H1 (cell line): Measurements from ENCODE around the gene ACTL8. TPM values are rescaled to one million over a fixed set of nuclear protein-coding genes. Genes with fewer than 3 reads are reported as not detected.
A peak's percentile ranks its signal among the peaks of the same experiment; 100 is the strongest.

Experiments
- CTCF ChIA-PET: fragments of 300-600 bp; sonication (Branson Sonifier 250); formaldehyde crosslinking; loops from one replicate; lab custom pipeline; 2021; ENCODE audit not compliant: partially characterized antibody; lab: Charles Lee
- POLR2A ChIA-PET: fragments of 300-600 bp; sonication (Branson Sonifier 250); formaldehyde crosslinking; loops from one replicate; lab custom pipeline; 2021; ENCODE audit warnings: inconsistent platforms; ENCODE audit not compliant: partially characterized antibody; lab: Charles Lee
- DNase-seq, 2 experiments: peaks; one replicate each; pipeline versions ENCODE4 v3.0.0 to v3.0.0-alpha.2; 2010 to 2022; ENCODE audit warnings: low spot score in 2 of 2, low read depth in 1 of 2, mixed read lengths in 1 of 2
- FAIRE-seq: peaks from 2 replicates; lab custom pipeline; 2011; peaks lifted over from hg19 to GRCh38; lab: Jason Lieb, UNC
- H2AFZ ChIP-seq: 2 replicates; pipeline ENCODE4 v1.8.1; 2012; ENCODE audit warnings: low read length, inconsistent platforms
- H2AK5ac ChIP-seq: 2 replicates; pipeline ENCODE4 v1.6.1; 2013; ENCODE audit warnings: low read depth, low read length
- H2BK120ac ChIP-seq: replicated peaks from 2 replicates; pipeline ENCODE3; 2013; ENCODE audit warnings: low read depth, low read length, inconsistent platforms
- H2BK12ac ChIP-seq: 2 replicates; pipeline ENCODE4 v1.6.1; 2013; ENCODE audit warnings: low read depth, low read length
- H2BK15ac ChIP-seq: 2 replicates; pipeline ENCODE4 v1.6.1; 2013; ENCODE audit warnings: low read length
- H2BK20ac ChIP-seq: 2 replicates; pipeline ENCODE4 v1.6.1; 2013; ENCODE audit warnings: low read length
- H2BK5ac ChIP-seq: 2 replicates; pipeline ENCODE4 v1.6.1; 2013; ENCODE audit warnings: low read depth, low read length
- H3K14ac ChIP-seq: 2 replicates; pipeline ENCODE4 v1.6.1; 2013; ENCODE audit warnings: inconsistent platforms; ENCODE audit not compliant: insufficient read length
- H3K18ac ChIP-seq: 2 replicates; pipeline ENCODE4 v1.6.1; 2013; ENCODE audit warnings: low read length; ENCODE audit errors: extremely low read depth
- H3K23ac ChIP-seq: 2 replicates; pipeline ENCODE4 v1.6.1; 2013; ENCODE audit warnings: inconsistent platforms; ENCODE audit not compliant: insufficient read length
- H3K23me2 ChIP-seq: 2 replicates; pipeline ENCODE4 v1.6.1; 2013; ENCODE audit warnings: low read depth, low read length
- H3K27ac ChIP-seq: 2 replicates; pipeline ENCODE4 v1.6.1; 2011; ENCODE audit warnings: low read depth, low read length, inconsistent platforms
- H3K27me3 ChIP-seq, 4 experiments: replicated peaks in 1 of 4; 1 replicate in 1 of 4; 2 replicates in 3 of 4; pipeline versions ENCODE4 v1.6.1 to v1.8.1; 2011 to 2013; ENCODE audit warnings: low read length in 3 of 4, mild to moderate bottlenecking in 3 of 4, inconsistent platforms in 2 of 4, mixed read lengths in 2 of 4, moderate library complexity in 1 of 4; ENCODE audit not compliant: control insufficient read depth in 3 of 4, insufficient read depth in 3 of 4; ENCODE audit errors: extremely low read depth in 1 of 4
- H3K36me3 ChIP-seq, 4 experiments: 2 replicates each; pipeline versions ENCODE4 v1.6.1 to v1.8.1; 2011 to 2013; ENCODE audit warnings: mild to moderate bottlenecking in 4 of 4, low read length in 3 of 4, moderate library complexity in 2 of 4, control low read depth in 1 of 4, inconsistent platforms in 1 of 4; ENCODE audit not compliant: insufficient read depth in 4 of 4, control insufficient read depth in 2 of 4
- H3K4ac ChIP-seq: replicated peaks from 2 replicates; pipeline ENCODE3; 2013; ENCODE audit warnings: low read length, low read depth, mixed read lengths, inconsistent platforms; ENCODE audit not compliant: insufficient read length
- H3K4me1 ChIP-seq, 4 experiments: replicated peaks in 1 of 4; 1 replicate in 1 of 4; 2 replicates in 3 of 4; pipeline versions ENCODE4 v1.6.1 to v1.8.1; 2011 to 2013; ENCODE audit warnings: low read length in 3 of 4, inconsistent platforms in 2 of 4, mixed read lengths in 1 of 4; ENCODE audit not compliant: insufficient read depth in 4 of 4, control insufficient read depth in 3 of 4
- H3K4me2 ChIP-seq, 2 experiments: 2 replicates each; pipeline versions ENCODE4 v1.6.1 to v1.8.1; 2011 to 2013; ENCODE audit warnings: low read depth in 2 of 2, low read length in 2 of 2, control low read depth in 1 of 2, inconsistent platforms in 1 of 2, mild to moderate bottlenecking in 1 of 2; ENCODE audit not compliant: insufficient read depth in 1 of 2
- H3K4me3 ChIP-seq, 4 experiments: fragments of 200-600, 300-600 bp in 1 of 4; sonication (generic), shearing (Covaris generic), sonication (Bioruptor Twin) in 1 of 4; 2 replicates each; pipeline versions ENCODE4 v1.5.1 to v1.8.1; 2011 to 2016; ENCODE audit warnings: low read length in 4 of 4, low read depth in 3 of 4, control low read depth in 2 of 4, inconsistent platforms in 2 of 4, mild to moderate bottlenecking in 2 of 4, mixed read lengths in 1 of 4, moderate library complexity in 1 of 4; ENCODE audit not compliant: insufficient read depth in 2 of 4; ENCODE audit errors: extremely low read depth in 1 of 4
- H3K56ac ChIP-seq: replicated peaks from 2 replicates; pipeline ENCODE3; 2013; ENCODE audit warnings: low read depth, mild to moderate bottlenecking, mixed read lengths, low read length, inconsistent platforms; ENCODE audit not compliant: insufficient read length
- H3K79me1 ChIP-seq: 2 replicates; pipeline ENCODE4 v1.6.1; 2013; ENCODE audit warnings: low read depth, low read length, control low read depth
- H3K79me2 ChIP-seq, 2 experiments: 2 replicates each; pipeline versions ENCODE4 v1.6.1 to v1.8.1; 2012 to 2013; ENCODE audit warnings: low read length in 2 of 2, mild to moderate bottlenecking in 2 of 2, inconsistent platforms in 1 of 2; ENCODE audit not compliant: insufficient read depth in 2 of 2, control insufficient read depth in 1 of 2
- H3K9ac ChIP-seq, 4 experiments: replicated peaks in 1 of 4; 1 replicate in 1 of 4; 2 replicates in 3 of 4; pipeline versions ENCODE4 v1.6.1 to v1.8.1; 2011 to 2013; ENCODE audit warnings: low read depth in 3 of 4, low read length in 3 of 4, control low read depth in 2 of 4, mild to moderate bottlenecking in 2 of 4, moderate library complexity in 2 of 4, inconsistent platforms in 1 of 4; ENCODE audit errors: extremely low read depth in 1 of 4
- H3K9me3 ChIP-seq, 2 experiments: 2 replicates each; pipeline versions ENCODE4 v1.6.1 to v1.8.1; 2012 to 2013; ENCODE audit warnings: mild to moderate bottlenecking in 2 of 2, moderate library complexity in 2 of 2, control low read depth in 1 of 2, inconsistent platforms in 1 of 2, low read depth in 1 of 2, low read length in 1 of 2, mixed read lengths in 1 of 2; ENCODE audit not compliant: insufficient read depth in 2 of 2
- H4K20me1 ChIP-seq, 2 experiments: replicated peaks in 1 of 2; 2 replicates each; pipeline versions ENCODE3 to v1.8.1; 2011 to 2013; ENCODE audit warnings: inconsistent platforms in 2 of 2, low read length in 2 of 2, mild to moderate bottlenecking in 1 of 2; ENCODE audit not compliant: insufficient read depth in 2 of 2, control insufficient read depth in 1 of 2
- H4K5ac ChIP-seq: 2 replicates; pipeline ENCODE4 v1.6.1; 2013; ENCODE audit warnings: low read length, low read depth, mixed read lengths, inconsistent platforms; ENCODE audit not compliant: insufficient read length
- H4K8ac ChIP-seq: 2 replicates; pipeline ENCODE4 v1.8.0; 2013; ENCODE audit warnings: mild to moderate bottlenecking, moderate library complexity, low read length, inconsistent platforms; ENCODE audit not compliant: insufficient read depth; ENCODE audit errors: extremely low read depth
- H4K91ac ChIP-seq: replicated peaks from 2 replicates; pipeline ENCODE3; 2013; ENCODE audit warnings: low read length, mixed read lengths, inconsistent platforms; ENCODE audit not compliant: insufficient read length
- E2F6 ChIP-seq: IDR thresholded peaks from 2 replicates; pipeline ENCODE4 v1.6.1; 2012; ENCODE audit warnings: inconsistent platforms
- KDM1A ChIP-seq: fragments of 200-600, 300-600 bp; sonication (generic); IDR thresholded peaks from 2 replicates; pipeline ENCODE4 v1.7.1; 2016; ENCODE audit warnings: mild to moderate bottlenecking, low read length, borderline replicate concordance
- POLR2A ChIP-seq, 2 experiments: IDR thresholded peaks; 1 replicate in 1 of 2; 2 replicates in 1 of 2; pipeline ENCODE4 v1.6.1; 2011; ENCODE audit warnings: low read depth in 2 of 2, low read length in 2 of 2, mild to moderate bottlenecking in 2 of 2; ENCODE audit errors: control extremely low read depth in 1 of 2
- WGBS, 2 experiments: shearing (Covaris generic) in 1 of 2; methylation state at CpG; one replicate each; pipeline versions ENCODE4 v1.1.6 to v1.1.7; 2013 to 2015; ENCODE audit warnings: low lambda C conversion rate in 2 of 2, mixed read lengths in 2 of 2, inconsistent platforms in 1 of 2, low coverage in 1 of 2, missing lambda C conversion rate in 1 of 2; ENCODE audit not compliant: insufficient replicate concordance in 2 of 2, insufficient coverage in 1 of 2, insufficient read length in 1 of 2; ENCODE audit errors: extremely low coverage in 1 of 2, missing lambda C conversion rate in 1 of 2; 5-methylcytosine and 5-hydroxymethylcytosine counted together
- polyA plus RNA-seq, 7 experiments: library from polyadenylated mRNA; depleted of rRNA in 3 of 7; stranded (reverse) in 5 of 7; unstranded in 2 of 7; fragments of >200 nt in 5 of 7; fragments of 200-250 nt in 2 of 7; gene quantifications; 1 replicate in 5 of 7; 2 replicates in 1 of 7; 4 replicates in 1 of 7; pipeline versions ENCODE4 v1.2.1 to v1.2.3, GENCODE V29; 2011 to 2013; ENCODE audit warnings: missing spikeins in 2 of 7, mixed read lengths in 2 of 7
- total RNA-seq: library from RNA; stranded (reverse); fragmentation: NEBNext Ultra II Directional; extraction: Animal tissue kit (Norgen Biotek cat#: 25700); gene quantifications from 2 replicates; pipeline ENCODE4 v1.2.1, GENCODE V29; 2021

Gene ACTL8
- total and polyA plus RNA-seq, 2 of the 8 experiments (the other 6 are each of a cell fraction or from before 2014, with no cell fraction given) = 0.33 to 0.47 TPM

GRCh38 chr1:17743925-17744324 is 11.2 kb upstream of the ACTL8 start:
- Histone ChIP-seq H3K27me3 (no peaks in the 10 kb centered on the region), H4K8ac (no peak overlapping the region), H3K23ac (no peak overlapping the region), H3K14ac (no peak overlapping the region), H2BK120ac (no peak overlapping the region), H2AK5ac (no peak overlapping the region; the same call in 1 of the 2 replicates), H2BK12ac (no peak overlapping the region)
- TF ChIP-seq KDM1A (peak; percentile 75; the same call in 1 of the 2 replicates), E2F6 (no peak), POLR2A (IDR thresholded peaks at IDR 0.05; ENCODE audit: control extremely low read depth in 1 of 2, low read depth in 2 of 2, low read length in 2 of 2) (no peak)
- TF ChIP-seq, all 59 proteins: peak for 1
- H3K9ac ChIP-seq = no peak overlapping the region
- DNase-seq (no peak), FAIRE-seq (no peak)
- H3K4me2 ChIP-seq = no peak overlapping the region
- no peak overlapping the region for H2BK15ac ChIP-seq
- no peak overlapping the region for H2AFZ ChIP-seq
- H4K5ac ChIP-seq = no peak overlapping the region
- no peak overlapping the region for H4K91ac ChIP-seq
- no peak overlapping the region for H3K18ac ChIP-seq
- POLR2A ChIA-PET = interaction anchor here (0.7 kb wide), 1 partner anchor 58 kb away, joined by 4 read pairs; no protein-coding TSS in a partner anchor
- CTCF ChIA-PET = interaction anchor here (0.9 to 3.6 kb wide), 17 partner anchors 12 to 264 kb away, joined by 3 to 36 read pairs (median 4); no protein-coding TSS in a partner anchor
- 89% methylated on average over 3 of the region's 3 CpGs; no CpG with 5 or more reads in 1 of the 2 experiments for WGBS, 2 experiments
- H3K27ac ChIP-seq = no peak overlapping the region
- no peak overlapping the region for H3K4ac ChIP-seq
- no peak overlapping the region for H3K56ac ChIP-seq
- peaks cover 0 to 2% (median 0%) of the 10 kb centered on the region in 4 experiments; a peak in 1 of 7 replicates for H3K4me1 ChIP-seq
- H3K79me2 ChIP-seq = no peaks in the 10 kb centered on the region
- H4K20me1 ChIP-seq = no peaks in the 10 kb centered on the region
- no peaks in the 10 kb centered on the region for H3K9me3 ChIP-seq
- H3K23me2 ChIP-seq = no peaks in the 10 kb centered on the region
- no peak overlapping the region for H2BK20ac ChIP-seq
- no peak overlapping the region for H3K4me3 ChIP-seq
- H3K36me3 ChIP-seq = no peaks in the 10 kb centered on the region
- no peak overlapping the region for H2BK5ac ChIP-seq
- H3K79me1 ChIP-seq = no peaks in the 10 kb centered on the region
